Measurements from ENCODE around the gene MAP7. TPM values are rescaled to one million over a fixed set of nuclear protein-coding genes. Genes with fewer than 3 reads are reported as not detected.

MAP7 gene
- total RNA-seq, 1 donor from 2014 or later, result 3.9 TPM

- no peak for ATAC-seq
- intact Hi-C loops (cut with micrococcal nuclease), result no loop called here
- DNase-seq, result no peak
Observed at GRCh38 chr6:136304410-136304809, 245.8 kb downstream of the MAP7 start.

DNA sequence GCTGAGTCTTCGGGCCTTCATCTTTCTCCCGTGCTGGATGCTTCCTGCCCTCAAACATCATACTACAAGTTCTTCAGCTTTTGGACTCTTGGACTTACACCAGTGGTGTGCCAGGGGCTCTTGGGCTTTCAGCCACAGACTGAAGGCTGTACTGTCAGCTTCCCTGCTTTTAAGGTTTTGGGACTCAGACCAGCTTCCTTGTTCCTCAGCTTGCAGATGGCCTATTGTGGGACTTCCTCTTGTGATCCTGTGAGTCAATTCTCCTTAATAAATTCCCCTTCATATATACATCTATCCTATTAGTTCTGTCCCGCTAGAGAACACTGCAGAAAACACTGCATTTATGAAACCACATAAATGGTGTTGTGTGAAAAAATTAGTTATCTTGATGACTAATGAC is 246.7 kb downstream of the MAP7 start:
- DNase-seq (no peak), ATAC-seq (no peak)
- intact Hi-C loops (cut with micrococcal nuclease), result no loop called here

GRCh38 chr6:136294621-136295020 is 255.6 kb downstream of the MAP7 start:
- intact Hi-C loops (cut with micrococcal nuclease), result no loop called here
- DNase-seq (no peak), ATAC-seq (no peak)

Other genes starting within 250 kb of the MAP7 start
- gene MAP3K5, start 242.1 kb upstream of the MAP7 start, total RNA-seq, result 38.5 TPM